Transverse colon (tissue), 4 donors: ENCODE results near the gene SAMD5. TPM values are rescaled to one million over a fixed set of nuclear protein-coding genes. Genes with fewer than 3 reads are reported as not detected.

Experiments
- DNase-seq: peaks from one replicate; pipeline ENCODE4 v3.0.0-alpha.2; 2019
- H3K27ac ChIP-seq, 4 donors: fragments of 200-600 bp; sonication (generic); 2 replicates each; pipeline ENCODE4 v1.5.1; 2016 to 2018; ENCODE audit warnings: inconsistent platforms in 4 of 4
- H3K27me3 ChIP-seq: fragments of 200-600 bp; sonication (generic); 2 replicates; pipeline ENCODE4 v1.5.1; 2017; ENCODE audit warnings: inconsistent platforms
- H3K36me3 ChIP-seq, 4 donors: fragments of 200-600 bp; sonication (generic); 2 replicates each; pipeline ENCODE4 v1.5.1; 2017 to 2019; ENCODE audit warnings: inconsistent platforms in 4 of 4
- H3K4me1 ChIP-seq, 4 donors: fragments of 200-600 bp; sonication (generic); 2 replicates each; pipeline ENCODE4 v1.5.1; 2017 to 2020; ENCODE audit warnings: inconsistent platforms in 4 of 4
- H3K4me3 ChIP-seq, 4 donors: fragments of 200-600 bp; sonication (generic); 1 replicate in 1 of 4; 2 replicates in 3 of 4; pipeline versions ENCODE4 v1.5.1 to v1.6.1; 2017 to 2019; ENCODE audit warnings: inconsistent platforms in 4 of 4
- H3K9me3 ChIP-seq, 2 donors: fragments of 200-600 bp; sonication (generic); 2 replicates each; pipeline ENCODE4 v1.5.1; 2017 to 2019; ENCODE audit warnings: inconsistent platforms in 2 of 2
- EP300 ChIP-seq: sonication (generic); formaldehyde crosslinking; IDR thresholded peaks from one replicate; pipeline ENCODE4 v1.6.1; 2017; ENCODE audit warnings: antibody characterized with exemption, low read depth
- POLR2A ChIP-seq: fragments of 450-650 bp; IDR thresholded peaks from one replicate; pipeline ENCODE4 v1.6.1; 2016; ENCODE audit warnings: antibody characterized with exemption, mild to moderate bottlenecking, moderate library complexity
- POLR2AphosphoS5 ChIP-seq, 3 donors: sonication (generic); formaldehyde crosslinking; IDR thresholded peaks; one replicate each; pipeline ENCODE4 v1.6.1; 2016; ENCODE audit warnings: antibody characterized with exemption in 3 of 3
- WGBS, 2 donors: methylation state at CpG; one replicate each; pipeline ENCODE4 v1.1.5; 2018; ENCODE audit warnings: low coverage in 1 of 2; 5-methylcytosine and 5-hydroxymethylcytosine counted together
- in situ Hi-C, 4 donors: fragments of 200-750 bp; cut with MboI; loops; one replicate each; pipeline versions ENCODE4 v1.15.0 to v1.15.1; 2017; ENCODE audit warnings: low sequenced_read_pairs in 3 of 4, low pct_ligation_motif_present in 1 of 4, low pct_unique_long_range_greater_than_20kb in 1 of 4
- intact Hi-C: fragments of 100-400 bp; cut with DNase I; formaldehyde crosslinking; loops from one replicate; pipeline ENCODE4 v1.15.1; 2023; ENCODE audit warnings: low total_unique reads
- total RNA-seq, 4 donors: library from RNA; depleted of rRNA; stranded (reverse); fragments of >200 nt; gene quantifications; one replicate each; pipeline ENCODE4 v1.1.0, GENCODE V29; 2016
- TF ChIP-seq, protein P1 (sequence below), 5 experiments: fragments of 200-600 bp in 3 of 5; fragments of 450-650 bp in 2 of 5; sonication (generic) in 3 of 5; IDR thresholded peaks; 1 replicate in 2 of 5; 2 replicates in 3 of 5; pipeline ENCODE4 v1.5.1; 2016 to 2017; ENCODE audit warnings: antibody characterized with exemption in 5 of 5, inconsistent platforms in 3 of 5, mild to moderate bottlenecking in 2 of 5, moderate library complexity in 1 of 5

Gene SAMD5
- total RNA-seq, 4 donors from 2014 or later = 1.5 to 7.8 (median 3.7) TPM

DNA sequence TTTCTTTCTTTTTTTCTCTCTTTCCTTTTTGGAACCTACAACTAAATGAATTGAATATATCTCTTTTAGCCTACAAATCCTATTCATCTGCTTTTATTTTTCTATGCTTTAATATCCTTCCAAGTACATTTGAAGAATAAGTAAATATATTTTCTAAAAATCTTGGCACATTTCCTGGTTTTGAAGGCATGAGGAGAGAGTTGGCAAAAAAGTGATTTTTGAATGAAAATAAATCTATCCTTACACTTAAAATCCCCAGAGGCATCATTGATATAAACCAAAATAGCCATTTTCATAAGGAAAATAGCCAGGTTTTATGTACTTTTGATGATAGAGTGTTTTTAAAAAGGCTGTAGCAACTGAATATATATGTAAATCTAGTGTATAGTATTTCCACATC, 69.0 kb downstream of the SAMD5 start:
- H3K9me3 ChIP-seq = no peaks in the 10 kb centered on the region
- TF ChIP-seq, protein P1, sequence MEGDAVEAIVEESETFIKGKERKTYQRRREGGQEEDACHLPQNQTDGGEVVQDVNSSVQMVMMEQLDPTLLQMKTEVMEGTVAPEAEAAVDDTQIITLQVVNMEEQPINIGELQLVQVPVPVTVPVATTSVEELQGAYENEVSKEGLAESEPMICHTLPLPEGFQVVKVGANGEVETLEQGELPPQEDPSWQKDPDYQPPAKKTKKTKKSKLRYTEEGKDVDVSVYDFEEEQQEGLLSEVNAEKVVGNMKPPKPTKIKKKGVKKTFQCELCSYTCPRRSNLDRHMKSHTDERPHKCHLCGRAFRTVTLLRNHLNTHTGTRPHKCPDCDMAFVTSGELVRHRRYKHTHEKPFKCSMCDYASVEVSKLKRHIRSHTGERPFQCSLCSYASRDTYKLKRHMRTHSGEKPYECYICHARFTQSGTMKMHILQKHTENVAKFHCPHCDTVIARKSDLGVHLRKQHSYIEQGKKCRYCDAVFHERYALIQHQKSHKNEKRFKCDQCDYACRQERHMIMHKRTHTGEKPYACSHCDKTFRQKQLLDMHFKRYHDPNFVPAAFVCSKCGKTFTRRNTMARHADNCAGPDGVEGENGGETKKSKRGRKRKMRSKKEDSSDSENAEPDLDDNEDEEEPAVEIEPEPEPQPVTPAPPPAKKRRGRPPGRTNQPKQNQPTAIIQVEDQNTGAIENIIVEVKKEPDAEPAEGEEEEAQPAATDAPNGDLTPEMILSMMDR (IDR thresholded peaks at IDR 0.05) = no peak
- TF ChIP-seq POLR2AphosphoS5 (IDR thresholded peaks at IDR 0.05) (no peak), POLR2A (no peak), EP300 (no peak)
- no peak overlapping the region for H3K4me3 ChIP-seq
- H3K4me1 ChIP-seq = no peaks in the 10 kb centered on the region
- H3K27ac ChIP-seq = no peak overlapping the region
- H3K36me3 ChIP-seq = no peaks in the 10 kb centered on the region
- no peak for DNase-seq
- H3K27me3 ChIP-seq = no peaks in the 10 kb centered on the region
- in situ Hi-C loops (no loop called here), intact Hi-C loops (no loop called here)

DNA sequence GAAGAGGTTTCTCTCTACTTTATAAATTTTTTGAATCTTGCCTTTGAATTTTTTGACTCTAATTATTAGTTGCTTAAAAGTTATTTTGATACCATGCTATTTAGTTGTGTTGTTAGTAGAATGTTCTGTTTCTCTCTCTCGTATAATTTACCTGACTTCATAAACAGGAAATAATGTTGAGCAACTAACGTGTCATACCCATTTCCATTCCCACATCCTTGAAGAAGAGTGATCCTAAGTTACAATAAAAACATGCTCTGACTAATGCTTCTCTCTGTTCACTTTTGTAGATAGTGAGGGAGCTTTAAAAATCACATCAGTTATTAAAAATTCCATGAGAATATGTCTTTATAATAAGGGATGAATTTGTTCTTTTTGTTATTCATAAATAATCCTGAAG, 69.7 kb downstream of the SAMD5 start:
- intact Hi-C loops (no loop called here), in situ Hi-C loops (no loop called here)
- WGBS, 2 donors = 64 to 66% methylated on average over 2 of the region's 2 CpGs
- TF ChIP-seq POLR2A = no peak
- no peak for TF ChIP-seq EP300
- TF ChIP-seq, protein P1 (IDR thresholded peaks at IDR 0.05) = no peak
- no peak for TF ChIP-seq POLR2AphosphoS5 (IDR thresholded peaks at IDR 0.05)
- DNase-seq = no peak
- H3K27ac ChIP-seq = no peak overlapping the region
- H3K36me3 ChIP-seq = no peaks in the 10 kb centered on the region
- H3K4me1 ChIP-seq = no peaks in the 10 kb centered on the region
- H3K9me3 ChIP-seq = no peaks in the 10 kb centered on the region
- H3K4me3 ChIP-seq = no peak overlapping the region
- no peaks in the 10 kb centered on the region for H3K27me3 ChIP-seq

DNA sequence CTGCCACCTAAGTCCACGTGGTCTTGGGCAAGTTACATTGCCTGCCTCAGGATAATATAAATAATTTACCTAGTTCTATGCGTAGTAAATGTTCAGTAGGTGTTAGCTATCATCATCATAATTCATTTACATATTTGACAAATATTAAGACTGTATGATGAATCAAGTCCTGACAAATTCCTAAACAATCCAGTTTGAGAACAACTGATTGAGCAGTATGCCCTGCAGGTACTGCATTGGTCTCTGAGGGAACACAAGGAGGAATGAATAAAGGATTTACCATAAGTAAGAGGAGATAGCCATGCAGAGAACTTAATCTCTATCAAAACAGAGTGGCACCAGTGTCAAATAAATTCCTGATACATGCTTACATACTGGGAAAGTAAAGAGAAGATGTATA, 70.4 kb downstream of the SAMD5 start:
- no peaks in the 10 kb centered on the region for H3K36me3 ChIP-seq
- H3K4me1 ChIP-seq = no peaks in the 10 kb centered on the region
- intact Hi-C loops = no loop called here
- no peak for DNase-seq
- no peaks in the 10 kb centered on the region for H3K9me3 ChIP-seq
- H3K27me3 ChIP-seq = no peaks in the 10 kb centered on the region
- in situ Hi-C loops = no loop called here
- 75 to 82% methylated on average over 2 of the region's 2 CpGs for WGBS, 2 donors
- TF ChIP-seq, protein P1 (IDR thresholded peaks at IDR 0.05) = no peak
- no peak for TF ChIP-seq EP300
- TF ChIP-seq POLR2AphosphoS5 (IDR thresholded peaks at IDR 0.05) = no peak
- H3K27ac ChIP-seq = no peak overlapping the region
- H3K4me3 ChIP-seq = no peak overlapping the region

DNA sequence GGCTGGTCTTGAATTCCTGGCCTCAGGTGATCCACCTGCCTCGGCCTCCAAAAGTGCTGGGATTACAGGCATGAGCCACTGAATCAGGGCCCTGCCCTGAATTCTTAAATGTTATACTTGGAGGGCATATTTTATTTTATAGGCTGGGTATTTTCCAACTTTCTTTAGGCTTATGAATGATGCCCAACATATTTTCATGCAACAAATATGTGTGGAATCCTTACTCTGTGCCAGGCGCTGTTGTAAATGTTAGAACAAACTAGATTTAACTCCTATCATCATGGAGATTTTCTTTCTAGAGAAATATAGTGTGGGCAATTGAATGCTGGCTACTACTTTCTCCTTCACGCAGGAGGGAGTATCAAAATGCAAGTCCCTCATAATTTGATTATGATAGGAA, 71.2 kb downstream of the SAMD5 start:
- in situ Hi-C loops (no loop called here), intact Hi-C loops (no loop called here)
- no peak for DNase-seq

More for the DNA sequence above, 71.2 kb downstream of the SAMD5 start:
- H3K4me3 ChIP-seq = no peak overlapping the region
- H3K27ac ChIP-seq = no peak overlapping the region
- H3K36me3 ChIP-seq = no peaks in the 10 kb centered on the region
- 75 to 80% methylated on average over 1 to 3 of the region's 3 CpGs for WGBS, 2 donors
- H3K4me1 ChIP-seq = no peaks in the 10 kb centered on the region
- H3K27me3 ChIP-seq = no peaks in the 10 kb centered on the region
- H3K9me3 ChIP-seq = no peaks in the 10 kb centered on the region
- TF ChIP-seq POLR2A (no peak), POLR2AphosphoS5 (IDR thresholded peaks at IDR 0.05) (no peak), EP300 (no peak)
- TF ChIP-seq, protein P1 (IDR thresholded peaks at IDR 0.05) = no peak
